Measurements from ENCODE around the gene DNMT3A. TPM values are rescaled to one million over a fixed set of nuclear protein-coding genes. Genes with fewer than 3 reads are reported as not detected.
"Not testable (repeated sequence)": the region's sequence is repeated elsewhere in the genome, so short reads cannot be mapped to it uniquely, and the experiment has no call there.

DNMT3A gene
- total RNA-seq, 1 donor = 11.7 TPM

DNA sequence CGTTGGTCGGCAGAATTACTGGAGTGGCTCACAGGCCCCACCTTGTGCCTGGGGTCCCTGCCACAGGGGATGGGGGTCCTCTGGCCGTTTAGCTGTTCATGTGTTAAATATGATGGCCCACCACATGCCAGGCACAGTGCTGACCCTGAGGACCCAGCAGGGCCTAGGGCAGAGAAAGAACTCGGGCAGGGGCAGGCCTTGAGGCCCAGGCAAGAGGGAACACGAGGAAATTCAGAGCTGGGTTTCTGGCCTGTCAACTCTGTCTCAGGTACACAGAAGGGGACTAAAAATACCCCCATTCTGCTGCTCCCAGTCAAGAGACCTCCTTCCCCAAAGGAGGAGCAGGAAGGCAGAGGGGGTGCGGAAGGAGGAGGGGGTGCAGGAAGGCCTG, 66.2 kb downstream of the DNMT3A start:
- H3K4me3 ChIP-seq (ENCODE audit: low read depth, low read length) = no peak overlapping the region
- no peak for DNase-seq (ENCODE audit: low read depth)
- TF ChIP-seq CTCF (IDR thresholded peaks at IDR 0.05; ENCODE audit: insufficient read depth, low read depth, low read length) = no peak

- DNase-seq (ENCODE audit: low read depth) = no peak
- H3K4me3 ChIP-seq (ENCODE audit: low read depth, low read length) = no peak overlapping the region
- TF ChIP-seq CTCF (IDR thresholded peaks at IDR 0.05; ENCODE audit: insufficient read depth, low read depth, low read length) = no peak
These were observed 66.7 kb downstream of the DNMT3A start for GRCh38 chr2:25274868-25275574.

DNA sequence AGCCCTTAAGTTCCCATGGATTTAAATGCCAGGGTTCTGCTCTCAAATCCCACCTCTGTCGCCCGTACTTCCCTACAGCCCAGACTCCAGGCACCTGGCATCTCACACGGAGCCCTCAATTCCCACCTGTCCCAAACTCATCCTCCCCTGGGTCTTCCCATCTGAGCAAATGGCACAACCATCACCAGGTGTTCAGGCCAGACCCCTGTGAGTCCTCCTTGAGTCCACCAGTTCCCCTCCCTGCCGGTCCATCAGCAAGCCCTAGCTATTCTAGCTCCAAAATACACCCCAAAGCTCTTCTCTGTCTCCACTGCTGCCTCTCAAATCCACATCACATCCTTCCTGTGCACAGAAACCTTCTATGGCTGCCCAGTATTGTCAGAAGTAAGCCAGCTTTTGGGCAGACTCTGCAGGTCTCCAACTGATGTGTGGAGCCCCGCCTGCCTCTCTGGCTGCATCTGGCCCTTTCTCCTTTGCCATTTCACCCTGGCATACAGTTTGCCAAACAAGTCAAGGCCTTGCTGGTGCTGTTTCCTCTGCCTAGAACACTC, 67.7 kb downstream of the DNMT3A start:
- DNase-seq (ENCODE audit: low read depth) = no peak
- no peak overlapping the region for H3K4me3 ChIP-seq (ENCODE audit: low read depth, low read length)
- TF ChIP-seq CTCF (IDR thresholded peaks at IDR 0.05; ENCODE audit: insufficient read depth, low read depth, low read length) = no peak

GRCh38 chr2:25272705-25273104, 69.0 kb downstream of the DNMT3A start:
- not testable (repeated sequence) for H3K4me3 ChIP-seq (ENCODE audit: low read depth, low read length); DNase-seq (ENCODE audit: low read depth)

GRCh38 chr2:25270061-25270460, 71.7 kb downstream of the DNMT3A start:
- no peak overlapping the region for H3K4me3 ChIP-seq (ENCODE audit: low read depth, low read length)
- no peak for TF ChIP-seq CTCF (IDR thresholded peaks at IDR 0.05; ENCODE audit: insufficient read depth, low read depth, low read length)
- no peak for DNase-seq (ENCODE audit: low read depth)

DNA sequence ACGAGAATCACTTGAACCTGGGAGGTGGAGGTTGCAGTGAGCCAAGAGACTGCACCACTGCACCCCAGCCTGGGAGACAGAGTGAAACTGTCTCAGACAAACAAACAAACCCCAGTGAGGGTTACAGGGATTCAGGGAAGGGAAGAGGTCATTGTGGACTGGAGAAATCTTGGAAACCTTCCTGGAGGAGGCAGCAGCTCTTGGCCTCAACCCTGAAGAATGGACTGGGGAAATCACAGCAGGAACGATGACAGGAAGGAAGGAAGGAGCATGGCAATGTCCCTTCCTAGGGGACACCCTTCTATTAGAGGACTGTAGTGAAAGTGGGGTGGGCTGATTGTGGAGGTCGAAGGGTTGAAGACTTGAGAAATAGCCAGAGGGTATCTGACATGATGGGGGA, 72.5 kb downstream of the DNMT3A start:
- no peak overlapping the region for H3K4me3 ChIP-seq (ENCODE audit: low read depth, low read length)
- no peak for DNase-seq (ENCODE audit: low read depth)
- TF ChIP-seq CTCF (IDR thresholded peaks at IDR 0.05; ENCODE audit: insufficient read depth, low read depth, low read length) = no peak

GRCh38 chr2:25268139-25268538, 73.6 kb downstream of the DNMT3A start:
- TF ChIP-seq CTCF (IDR thresholded peaks at IDR 0.05; ENCODE audit: insufficient read depth, low read depth, low read length) = no peak
- no peak overlapping the region for H3K4me3 ChIP-seq (ENCODE audit: low read depth, low read length)
- no peak for DNase-seq (ENCODE audit: low read depth)

Measured in fibroblast of villous mesenchyme (primary cell).